CD8-positive, alpha-beta memory T cell (primary cell): ENCODE measurements around the gene CLCN5. TPM values are rescaled to one million over a fixed set of nuclear protein-coding genes. Genes with fewer than 3 reads are reported as not detected.

Source experiments
- CTCF ChIA-PET: fragments of 350-600 bp; sonication (Branson Sonifier 250); formaldehyde crosslinking; loops from one replicate; lab custom pipeline; 2021; ENCODE audit warnings: antibody characterized with exemption; lab: Charles Lee
- POLR2A ChIA-PET: fragments of 350-600 bp; sonication (Branson Sonifier 250); formaldehyde crosslinking; loops from one replicate; lab custom pipeline; 2021; ENCODE audit warnings: antibody characterized with exemption; lab: Charles Lee
- DNase-seq, 5 donors: peaks; one replicate each; pipeline versions ENCODE4 v3.0.0 to v3.0.0-alpha.2; 2020 to 2022; ENCODE audit warnings: mixed read lengths in 1 of 5
- H3K27ac ChIP-seq: one replicate; pipeline ENCODE4 v1.7.0; 2013; ENCODE audit warnings: low read depth, mild to moderate bottlenecking, low read length, moderate library complexity
- H3K27me3 ChIP-seq: 2 replicates; pipeline ENCODE4 v1.7.0; 2013; ENCODE audit warnings: low read length, mild to moderate bottlenecking; ENCODE audit not compliant: insufficient read depth, poor library complexity, severe bottlenecking
- H3K36me3 ChIP-seq: 2 replicates; pipeline ENCODE4 v1.7.0; 2013; ENCODE audit warnings: mild to moderate bottlenecking, low read length, moderate library complexity; ENCODE audit not compliant: insufficient read depth
- H3K4me1 ChIP-seq: 2 replicates; pipeline ENCODE4 v1.7.0; 2013; ENCODE audit warnings: mild to moderate bottlenecking, low read length, moderate library complexity; ENCODE audit not compliant: insufficient read depth
- H3K4me3 ChIP-seq: 2 replicates; pipeline ENCODE4 v1.7.0; 2013; ENCODE audit warnings: mild to moderate bottlenecking, low read length
- H3K9me3 ChIP-seq: 2 replicates; pipeline ENCODE4 v1.7.0; 2013; ENCODE audit warnings: mild to moderate bottlenecking, low read length
- H3K27ac Mint-ChIP-seq, 8 donors: one replicate each; pipeline ENCODE4 v1.8.0; 2020 to 2021; ENCODE audit warnings: mixed read lengths in 8 of 8, mild to moderate bottlenecking in 6 of 8, inconsistent platforms in 3 of 8, moderate library complexity in 3 of 8
- H3K27me3 Mint-ChIP-seq, 2 donors: one replicate each; pipeline ENCODE4 v1.8.0; 2020 to 2021; ENCODE audit warnings: mixed read lengths in 2 of 2, mild to moderate bottlenecking in 1 of 2, moderate library complexity in 1 of 2
- H3K36me3 Mint-ChIP-seq, 3 donors: one replicate each; pipeline ENCODE4 v1.8.0; 2020 to 2021; ENCODE audit warnings: mixed read lengths in 3 of 3, inconsistent platforms in 1 of 3, mild to moderate bottlenecking in 1 of 3
- H3K4me1 Mint-ChIP-seq, 3 donors: one replicate each; pipeline ENCODE4 v1.8.0; 2020 to 2021; ENCODE audit warnings: mixed read lengths in 3 of 3, inconsistent platforms in 1 of 3, mild to moderate bottlenecking in 1 of 3
- H3K4me3 Mint-ChIP-seq, 7 donors: one replicate each; pipeline ENCODE4 v1.8.0; 2020 to 2021; ENCODE audit warnings: mixed read lengths in 7 of 7, mild to moderate bottlenecking in 6 of 7, moderate library complexity in 4 of 7, inconsistent platforms in 2 of 7
- H3K9me3 Mint-ChIP-seq, 5 donors: one replicate each; pipeline ENCODE4 v1.8.0; 2020 to 2022; ENCODE audit warnings: mixed read lengths in 5 of 5, mild to moderate bottlenecking in 3 of 5, moderate library complexity in 2 of 5, inconsistent platforms in 1 of 5
- polyA plus RNA-seq: library from polyadenylated mRNA; unstranded; fragments of 300-500 nt; fragmentation: Illumina TruSeq; gene quantifications from one replicate; pipeline ENCODE4 v1.2.3, GENCODE V29; 2021
- total RNA-seq, 2 experiments: library from RNA; stranded (reverse); gene quantifications; one replicate each; pipeline ENCODE4 v1.2.3, GENCODE V29; 2021

The CLCN5 gene
- total and polyA plus RNA-seq, 3 experiments from 2014 or later: 0.63 to 4.0 (median 3.0) TPM

GRCh38 chrX:50081282-50081889, 159.0 kb downstream of the CLCN5 start:
- ChIA-PET CTCF (no interaction called here), POLR2A (no interaction called here)
- no peaks in the 10 kb centered on the region for H3K9me3 Mint-ChIP-seq
- peaks cover 0 to 4% of the 10 kb centered on the region in 2 donors for H3K27me3 Mint-ChIP-seq
- no peaks in the 10 kb centered on the region for H3K36me3 ChIP-seq
- H3K4me3 Mint-ChIP-seq: no peak overlapping the region
- H3K4me1 ChIP-seq: no peaks in the 10 kb centered on the region
- no peaks in the 10 kb centered on the region for H3K4me1 Mint-ChIP-seq
- no peak overlapping the region for H3K27ac ChIP-seq
- no peaks in the 10 kb centered on the region for H3K9me3 ChIP-seq
- no peak for DNase-seq
- no peak overlapping the region for H3K4me3 ChIP-seq
- no peaks in the 10 kb centered on the region for H3K27me3 ChIP-seq
- no peak overlapping the region for H3K27ac Mint-ChIP-seq
- H3K36me3 Mint-ChIP-seq: no peaks in the 10 kb centered on the region

GRCh38 chrX:50082741-50083140, 160.3 kb downstream of the CLCN5 start:
- Histone ChIP-seq H3K9me3 (no peaks in the 10 kb centered on the region), H3K4me1 (no peaks in the 10 kb centered on the region), H3K36me3 (no peaks in the 10 kb centered on the region), H3K27ac (no peak overlapping the region), H3K27me3 (no peaks in the 10 kb centered on the region), H3K4me3 (no peak overlapping the region)
- H3K4me1 Mint-ChIP-seq: no peaks in the 10 kb centered on the region
- POLR2A ChIA-PET: no interaction called here
- no peak for DNase-seq
- no peaks in the 10 kb centered on the region for H3K36me3 Mint-ChIP-seq
- CTCF ChIA-PET: interaction anchor here (0.7 kb wide), 1 partner anchor 108 kb away, joined by 3 read pairs; no protein-coding TSS in a partner anchor
- H3K9me3 Mint-ChIP-seq: no peaks in the 10 kb centered on the region
- peaks cover 0 to 5% of the 10 kb centered on the region in 2 donors for H3K27me3 Mint-ChIP-seq
- no peak overlapping the region for H3K4me3 Mint-ChIP-seq
- H3K27ac Mint-ChIP-seq: no peak overlapping the region

GRCh38 chrX:50088645-50089044, 166.2 kb downstream of the CLCN5 start:
- H3K36me3 Mint-ChIP-seq: no peaks in the 10 kb centered on the region
- no peak overlapping the region for H3K4me3 Mint-ChIP-seq
- H3K4me1 ChIP-seq: no peaks in the 10 kb centered on the region
- POLR2A ChIA-PET: no interaction called here
- CTCF ChIA-PET: no interaction called here
- no peaks in the 10 kb centered on the region for H3K4me1 Mint-ChIP-seq
- H3K36me3 ChIP-seq: no peaks in the 10 kb centered on the region
- H3K27ac ChIP-seq: no peak overlapping the region
- no peaks in the 10 kb centered on the region for H3K9me3 Mint-ChIP-seq
- no peak overlapping the region for H3K4me3 ChIP-seq
- DNase-seq: no peak
- H3K9me3 ChIP-seq: no peaks in the 10 kb centered on the region
- no peaks in the 10 kb centered on the region for H3K27me3 ChIP-seq
- peaks cover 0 to 1% of the 10 kb centered on the region in 2 donors for H3K27me3 Mint-ChIP-seq
- no peak overlapping the region for H3K27ac Mint-ChIP-seq

- no peak for DNase-seq
- ChIA-PET CTCF (no interaction called here), POLR2A (no interaction called here)
- Mint-ChIP-seq H3K27ac (no peak overlapping the region), H3K36me3 (no peaks in the 10 kb centered on the region), H3K27me3 (no peaks in the 10 kb centered on the region), H3K9me3 (no peaks in the 10 kb centered on the region), H3K4me1 (no peaks in the 10 kb centered on the region), H3K4me3 (no peak overlapping the region)
- Histone ChIP-seq H3K4me3 (no peak overlapping the region), H3K9me3 (no peaks in the 10 kb centered on the region), H3K27ac (no peak overlapping the region), H3K27me3 (no peaks in the 10 kb centered on the region), H3K36me3 (no peaks in the 10 kb centered on the region), H3K4me1 (no peaks in the 10 kb centered on the region)
Observed at GRCh38 chrX:50093625-50094024, 171.2 kb downstream of the CLCN5 start.

- no peaks in the 10 kb centered on the region for H3K36me3 ChIP-seq
- CTCF ChIA-PET: no interaction called here
- no peaks in the 10 kb centered on the region for H3K27me3 Mint-ChIP-seq
- no peaks in the 10 kb centered on the region for H3K4me1 Mint-ChIP-seq
- H3K4me3 ChIP-seq: no peak overlapping the region
- POLR2A ChIA-PET: no interaction called here
- no peaks in the 10 kb centered on the region for H3K9me3 ChIP-seq
- no peaks in the 10 kb centered on the region for H3K4me1 ChIP-seq
- no peaks in the 10 kb centered on the region for H3K36me3 Mint-ChIP-seq
- no peaks in the 10 kb centered on the region for H3K27me3 ChIP-seq
- no peak for DNase-seq
- H3K27ac ChIP-seq: no peak overlapping the region
- no peaks in the 10 kb centered on the region for H3K9me3 Mint-ChIP-seq
- no peak overlapping the region for H3K27ac Mint-ChIP-seq
- no peak overlapping the region for H3K4me3 Mint-ChIP-seq
Observed at GRCh38 chrX:50097071-50097470, 174.7 kb downstream of the CLCN5 start.

- no peaks in the 10 kb centered on the region for H3K4me1 Mint-ChIP-seq
- H3K36me3 Mint-ChIP-seq: no peaks in the 10 kb centered on the region
- no peaks in the 10 kb centered on the region for H3K4me1 ChIP-seq
- H3K9me3 Mint-ChIP-seq: no peaks in the 10 kb centered on the region
- ChIA-PET POLR2A (no interaction called here), CTCF (no interaction called here)
- DNase-seq: no peak
- no peaks in the 10 kb centered on the region for H3K27me3 Mint-ChIP-seq
- no peak overlapping the region for H3K4me3 ChIP-seq
- no peak overlapping the region for H3K27ac Mint-ChIP-seq
- no peaks in the 10 kb centered on the region for H3K9me3 ChIP-seq
- no peaks in the 10 kb centered on the region for H3K27me3 ChIP-seq
- no peak overlapping the region for H3K27ac ChIP-seq
- no peak overlapping the region for H3K4me3 Mint-ChIP-seq
- no peaks in the 10 kb centered on the region for H3K36me3 ChIP-seq
Observed at GRCh38 chrX:50098241-50098640, 175.8 kb downstream of the CLCN5 start.

GRCh38 chrX:50098749-50099148, 176.4 kb downstream of the CLCN5 start:
- ChIA-PET POLR2A (no interaction called here), CTCF (no interaction called here)
- H3K27me3 ChIP-seq: no peaks in the 10 kb centered on the region
- H3K9me3 Mint-ChIP-seq: no peaks in the 10 kb centered on the region
- no peaks in the 10 kb centered on the region for H3K36me3 ChIP-seq
- H3K4me1 Mint-ChIP-seq: no peaks in the 10 kb centered on the region
- no peaks in the 10 kb centered on the region for H3K36me3 Mint-ChIP-seq
- H3K27me3 Mint-ChIP-seq: peaks cover 0 to 3% of the 10 kb centered on the region in 2 donors
- no peak overlapping the region for H3K4me3 Mint-ChIP-seq
- H3K4me3 ChIP-seq: no peak overlapping the region
- H3K9me3 ChIP-seq: no peaks in the 10 kb centered on the region
- DNase-seq: no peak
- H3K27ac Mint-ChIP-seq: no peak overlapping the region
- no peaks in the 10 kb centered on the region for H3K4me1 ChIP-seq
- no peak overlapping the region for H3K27ac ChIP-seq

GRCh38 chrX:50099331-50099730, 176.9 kb downstream of the CLCN5 start:
- H3K9me3 ChIP-seq: no peaks in the 10 kb centered on the region
- Mint-ChIP-seq H3K4me1 (no peaks in the 10 kb centered on the region), H3K27me3 (peaks cover 0 to 3% of the 10 kb centered on the region in 2 donors), H3K9me3 (no peaks in the 10 kb centered on the region), H3K4me3 (no peak overlapping the region), H3K27ac (no peak overlapping the region), H3K36me3 (no peaks in the 10 kb centered on the region)
- H3K27me3 ChIP-seq: no peaks in the 10 kb centered on the region
- no peak overlapping the region for H3K4me3 ChIP-seq
- ChIA-PET CTCF (no interaction called here), POLR2A (no interaction called here)
- H3K27ac ChIP-seq: no peak overlapping the region
- H3K36me3 ChIP-seq: no peaks in the 10 kb centered on the region
- no peak for DNase-seq
- no peaks in the 10 kb centered on the region for H3K4me1 ChIP-seq
